Mammary epithelial cell (primary cell): Measurements from ENCODE around the gene CD6.

Source experiments
- CTCF ChIP-seq, 2 donors: IDR thresholded peaks in 1 of 2; conservative IDR thresholded peaks in 1 of 2; 2 replicates each; pipeline ENCODE4 v1.5.1; 2011 to 2012; ENCODE audit warnings: inconsistent platforms in 2 of 2, low read length in 2 of 2, mild to moderate bottlenecking in 2 of 2, control low read depth in 1 of 2, low read depth in 1 of 2; ENCODE audit not compliant: insufficient read depth in 1 of 2; ENCODE audit errors: extremely low read depth in 1 of 2
- EZH2 ChIP-seq: IDR thresholded peaks from 2 replicates; pipeline ENCODE4 v1.6.1; 2012; ENCODE audit warnings: low read length, inconsistent platforms, borderline replicate concordance

GRCh38 chr11:61027141-61027840, 55.8 kb downstream of the CD6 start:
- TF ChIP-seq CTCF (conservative IDR thresholded peaks at IDR 0.05 in 1 of 2, IDR thresholded peaks at IDR 0.05 in 1 of 2; ENCODE audit: extremely low read depth in 1 of 2, insufficient read depth in 1 of 2, low read depth in 1 of 2, low read length in 2 of 2) (no peak), EZH2 (no peak)
